ENCODE measurements around the gene LENG8. TPM values are rescaled to one million over a fixed set of nuclear protein-coding genes. Genes with fewer than 3 reads are reported as not detected.

Gene LENG8
- total and polyA plus RNA-seq, 2 experiments from 2014 or later: 42.1 to 74.3 TPM

DNA sequence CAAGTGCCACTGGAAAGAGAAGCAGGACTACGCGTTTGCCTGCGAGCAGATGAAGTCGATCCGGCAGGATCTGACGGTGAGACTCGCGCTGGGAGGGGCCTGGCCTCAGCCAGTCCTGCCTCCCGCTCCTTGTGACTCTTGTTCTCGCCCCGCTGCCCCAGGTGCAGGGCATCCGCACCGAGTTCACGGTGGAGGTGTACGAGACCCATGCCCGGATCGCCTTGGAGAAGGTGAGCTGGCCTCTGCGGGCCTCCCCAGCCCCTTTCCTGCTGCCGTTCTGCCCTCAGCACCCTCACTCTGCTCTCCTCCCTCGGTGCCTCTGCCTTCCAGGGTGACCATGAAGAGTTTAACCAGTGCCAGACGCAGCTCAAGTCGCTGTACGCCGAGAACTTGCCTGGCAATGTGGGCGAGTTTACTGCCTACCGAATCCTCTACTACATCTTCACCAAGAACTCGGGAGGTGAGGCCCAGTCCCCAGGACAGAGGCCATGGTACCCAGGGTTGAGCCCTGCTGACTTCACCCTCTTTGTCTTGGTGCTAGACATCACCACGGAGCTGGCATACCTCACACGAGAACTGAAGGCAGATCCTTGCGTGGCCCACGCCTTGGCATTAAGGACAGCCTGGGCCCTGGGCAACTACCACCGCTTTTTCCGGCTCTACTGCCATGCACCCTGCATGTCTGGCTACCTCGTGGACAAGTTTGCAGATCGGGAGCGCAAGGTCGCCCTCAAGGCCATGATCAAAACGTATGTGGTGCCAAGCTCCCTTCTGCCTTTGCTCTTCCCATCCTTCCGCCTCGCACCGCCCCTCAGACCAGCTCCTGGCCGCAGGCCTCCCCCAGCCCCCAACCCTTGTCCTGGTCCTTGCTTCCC, 9.0 kb downstream of the LENG8 start:
- H3K36me3 Mint-ChIP-seq (ENCODE audit: low read depth): peaks cover 77% of the 10 kb centered on the region
- no peak overlapping the region; the same call in 2 of the 3 replicates for H3K4me3 Mint-ChIP-seq
- Histone ChIP-seq H4K20me1 (replicated peaks; ENCODE audit: insufficient read depth) (peaks cover 6% of the 10 kb centered on the region; the same call in 1 of the 2 replicates), H3K4me1 (ENCODE audit: insufficient read depth) (peaks cover 3% of the 10 kb centered on the region; the same call in 1 of the 2 replicates), H3K27me3 (ENCODE audit: insufficient read depth) (no peaks in the 10 kb centered on the region), H3K9me2 (ENCODE audit: insufficient read depth) (no peaks in the 10 kb centered on the region), H3K36me3 (ENCODE audit: insufficient read depth) (peaks cover 27% of the 10 kb centered on the region), H2AFZ (no peak overlapping the region), H3F3A (replicated peaks; ENCODE audit: low read depth) (peaks cover 6% of the 10 kb centered on the region; the same call in 1 of the 2 replicates), H3K27ac (ENCODE audit: low read depth) (no peak overlapping the region), H3K4me3 (no peak overlapping the region), H3K4me2 (no peak overlapping the region), H3K79me2 (replicated peaks; ENCODE audit: insufficient read depth) (peaks cover 6% of the 10 kb centered on the region; the same call in 1 of the 2 replicates)
- DNase-seq (ENCODE audit: low spot score) (no peak), ATAC-seq (no peak)
- peaks cover 10% of the 10 kb centered on the region; the same call in 2 of the 3 replicates for H3K4me1 Mint-ChIP-seq
- no peak for TF ChIP-seq STAT1 (IDR thresholded peaks at IDR 0.05; ENCODE audit: unreplicated experiment)
- no peaks in the 10 kb centered on the region for H3K9me3 Mint-ChIP-seq
- H3K27me3 Mint-ChIP-seq (ENCODE audit: insufficient read depth, low read depth, poor library complexity): peaks cover 12% of the 10 kb centered on the region
- H3K27ac Mint-ChIP-seq: no peak overlapping the region; the same call in 1 of the 2 replicates

DNA sequence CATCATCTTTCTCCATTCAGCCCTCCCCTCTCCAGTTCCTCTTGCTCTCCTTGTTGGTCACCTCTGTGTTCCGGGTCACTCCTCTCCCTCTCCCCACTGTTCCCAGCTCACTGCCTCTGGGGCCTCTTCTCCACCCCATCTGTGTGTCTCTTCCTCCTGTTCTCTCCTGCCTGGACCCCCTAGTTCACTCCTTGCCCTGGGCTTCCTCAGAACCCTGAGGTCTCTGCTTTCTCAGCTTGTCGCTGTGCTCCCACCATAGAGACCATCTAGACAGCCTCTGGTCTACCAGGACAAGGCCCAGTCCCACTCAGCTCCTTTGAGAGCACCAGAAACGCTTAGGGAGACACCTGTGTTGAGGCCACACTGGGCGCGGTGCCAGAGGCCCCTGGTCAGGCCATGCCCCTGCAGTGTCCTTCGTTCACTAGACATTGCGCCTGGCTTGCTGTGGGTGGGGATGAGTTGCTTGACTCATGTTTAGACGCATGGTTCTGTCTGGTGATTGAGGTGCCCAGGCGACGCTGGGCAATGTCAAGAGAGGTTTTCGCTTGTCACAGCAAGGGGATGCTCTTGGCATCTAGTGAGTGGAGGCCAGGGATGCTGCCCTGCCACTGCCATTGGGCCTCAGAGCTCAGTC, 9.8 kb downstream of the LENG8 start:
- Histone ChIP-seq H3F3A (replicated peaks; ENCODE audit: low read depth) (peaks cover 6% of the 10 kb centered on the region; the same call in 1 of the 2 replicates), H3K27ac (ENCODE audit: low read depth) (no peak overlapping the region), H3K4me2 (no peak overlapping the region), H3K36me3 (ENCODE audit: insufficient read depth) (peaks cover 20% of the 10 kb centered on the region), H3K27me3 (ENCODE audit: insufficient read depth) (no peaks in the 10 kb centered on the region), H3K79me2 (replicated peaks; ENCODE audit: insufficient read depth) (peaks cover 3% of the 10 kb centered on the region; the same call in 1 of the 2 replicates), H2AFZ (no peak overlapping the region), H4K20me1 (replicated peaks; ENCODE audit: insufficient read depth) (peaks cover 6% of the 10 kb centered on the region; the same call in 1 of the 2 replicates), H3K4me3 (no peak overlapping the region), H3K9me2 (ENCODE audit: insufficient read depth) (no peaks in the 10 kb centered on the region), H3K4me1 (ENCODE audit: insufficient read depth) (peaks cover 3% of the 10 kb centered on the region; the same call in 1 of the 2 replicates)
- ATAC-seq (no peak), DNase-seq (ENCODE audit: low spot score) (no peak)
- H3K9me3 Mint-ChIP-seq: peaks cover 2% of the 10 kb centered on the region; the same call in 1 of the 3 replicates
- peak overlapping the region; percentile 71 for H3K27ac Mint-ChIP-seq
- H3K36me3 Mint-ChIP-seq (ENCODE audit: low read depth): peaks cover 70% of the 10 kb centered on the region
- no peak overlapping the region for H3K4me3 Mint-ChIP-seq
- peaks cover 10% of the 10 kb centered on the region; the same call in 2 of the 3 replicates for H3K4me1 Mint-ChIP-seq
- peaks cover 14% of the 10 kb centered on the region for H3K27me3 Mint-ChIP-seq (ENCODE audit: insufficient read depth, low read depth, poor library complexity)
- TF ChIP-seq CREB1 (CRISPR knock-in tag; IDR thresholded peaks at IDR 0.05; ENCODE audit: low read depth) (no peak), JUNB (IDR thresholded peaks at IDR 0.05; ENCODE audit: unreplicated experiment) (no peak), EZH2phosphoT487 (IDR thresholded peaks at IDR 0.05; ENCODE audit: unreplicated experiment) (no peak), ZNF462 (CRISPR knock-in tag; IDR thresholded peaks at IDR 0.05) (no peak), ZNF331 (CRISPR knock-in tag; IDR thresholded peaks at IDR 0.05; ENCODE audit: low read depth) (no peak), STAT1 (IDR thresholded peaks at IDR 0.05; ENCODE audit: unreplicated experiment) (no peak), NANOG (IDR thresholded peaks at IDR 0.05; ENCODE audit: borderline replicate concordance) (no peak), ZNF114 (CRISPR knock-in tag; IDR thresholded peaks at IDR 0.05) (no peak), EZH2 (IDR thresholded peaks at IDR 0.05; ENCODE audit: low read depth, unreplicated experiment) (no peak)
- TF ChIP-seq, protein P1, sequence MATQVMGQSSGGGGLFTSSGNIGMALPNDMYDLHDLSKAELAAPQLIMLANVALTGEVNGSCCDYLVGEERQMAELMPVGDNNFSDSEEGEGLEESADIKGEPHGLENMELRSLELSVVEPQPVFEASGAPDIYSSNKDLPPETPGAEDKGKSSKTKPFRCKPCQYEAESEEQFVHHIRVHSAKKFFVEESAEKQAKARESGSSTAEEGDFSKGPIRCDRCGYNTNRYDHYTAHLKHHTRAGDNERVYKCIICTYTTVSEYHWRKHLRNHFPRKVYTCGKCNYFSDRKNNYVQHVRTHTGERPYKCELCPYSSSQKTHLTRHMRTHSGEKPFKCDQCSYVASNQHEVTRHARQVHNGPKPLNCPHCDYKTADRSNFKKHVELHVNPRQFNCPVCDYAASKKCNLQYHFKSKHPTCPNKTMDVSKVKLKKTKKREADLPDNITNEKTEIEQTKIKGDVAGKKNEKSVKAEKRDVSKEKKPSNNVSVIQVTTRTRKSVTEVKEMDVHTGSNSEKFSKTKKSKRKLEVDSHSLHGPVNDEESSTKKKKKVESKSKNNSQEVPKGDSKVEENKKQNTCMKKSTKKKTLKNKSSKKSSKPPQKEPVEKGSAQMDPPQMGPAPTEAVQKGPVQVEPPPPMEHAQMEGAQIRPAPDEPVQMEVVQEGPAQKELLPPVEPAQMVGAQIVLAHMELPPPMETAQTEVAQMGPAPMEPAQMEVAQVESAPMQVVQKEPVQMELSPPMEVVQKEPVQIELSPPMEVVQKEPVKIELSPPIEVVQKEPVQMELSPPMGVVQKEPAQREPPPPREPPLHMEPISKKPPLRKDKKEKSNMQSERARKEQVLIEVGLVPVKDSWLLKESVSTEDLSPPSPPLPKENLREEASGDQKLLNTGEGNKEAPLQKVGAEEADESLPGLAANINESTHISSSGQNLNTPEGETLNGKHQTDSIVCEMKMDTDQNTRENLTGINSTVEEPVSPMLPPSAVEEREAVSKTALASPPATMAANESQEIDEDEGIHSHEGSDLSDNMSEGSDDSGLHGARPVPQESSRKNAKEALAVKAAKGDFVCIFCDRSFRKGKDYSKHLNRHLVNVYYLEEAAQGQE (IDR thresholded peaks at IDR 0.05; ENCODE audit: unreplicated experiment): no peak

All from GM23338 (cell line).